HepG2 (cell line): ENCODE results near the gene CHST11. TPM values are rescaled to one million over a fixed set of nuclear protein-coding genes. Genes with fewer than 3 reads are reported as not detected.

Source experiments
- ATAC-seq: fragments of 200-7000 bp; cut with Tn5 transposase; 3 replicates; pipeline ENCODE4 v1.9.1; 2020; ENCODE audit warnings: mild to moderate bottlenecking, moderate library complexity
- BruUV-seq: library from RNA; stranded (reverse); fragments of 400-500 nt; replicated peaks from 2 replicates; lab custom pipeline; 2021; lab: Mats Ljungman, UMichigan
- CTCF ChIA-PET: fragments of 300-600 bp; formaldehyde crosslinking; extraction: SDS; loops from one replicate; lab custom pipeline; 2021; ENCODE audit warnings: low total read pairs, inconsistent platforms, low intra/inter-chr PET ratio; lab: Yijun Ruan, JAX
- POLR2A ChIA-PET: fragments of 350-600 bp; sonication (Branson Sonifier 250); formaldehyde crosslinking; loops from one replicate; lab custom pipeline; 2020; ENCODE audit warnings: antibody characterized with exemption, inconsistent platforms; lab: Yijun Ruan, JAX
- DNase-seq: peaks from one replicate; pipeline ENCODE4 v3.0.0-alpha.2; 2015; ENCODE audit warnings: low spot score
- FAIRE-seq: peaks from 3 replicates; lab custom pipeline; 2011; peaks lifted over from hg19 to GRCh38; lab: Jason Lieb, UNC
- H2AFZ ChIP-seq: one replicate; pipeline ENCODE4 v1.6.1; 2011; ENCODE audit warnings: low read length, inconsistent platforms
- H3K27ac ChIP-seq: fragments of 300-600 bp; 3 replicates; pipeline ENCODE4 v1.8.0; 2011; ENCODE audit warnings: mixed run types, mild to moderate bottlenecking, mixed read lengths, low read length, inconsistent platforms; ENCODE audit not compliant: insufficient read depth; ENCODE audit errors: extremely low read length
- H3K27me3 ChIP-seq, 2 experiments: fragments of 200-600 bp in 1 of 2; 2 replicates in 1 of 2; 3 replicates in 1 of 2; pipeline versions ENCODE4 v1.6.0 to v1.8.0; 2011; ENCODE audit warnings: low read length in 2 of 2, mild to moderate bottlenecking in 2 of 2, moderate library complexity in 2 of 2, inconsistent platforms in 1 of 2; ENCODE audit not compliant: insufficient read depth in 2 of 2, control insufficient read depth in 1 of 2
- H3K36me3 ChIP-seq, 2 experiments: fragments of 200-600 bp in 1 of 2; replicated peaks in 1 of 2; 2 replicates in 1 of 2; 3 replicates in 1 of 2; pipeline versions ENCODE4 v1.5.1 to v1.8.0; 2011; ENCODE audit warnings: low read length in 2 of 2, inconsistent platforms in 1 of 2; ENCODE audit not compliant: insufficient read depth in 2 of 2, control insufficient read depth in 1 of 2
- H3K4me1 ChIP-seq: 2 replicates; pipeline ENCODE4 v1.5.1; 2012; ENCODE audit warnings: low read length, inconsistent platforms; ENCODE audit not compliant: insufficient read depth
- H3K4me2 ChIP-seq: 2 replicates; pipeline ENCODE4 v1.6.0; 2011; ENCODE audit warnings: low read depth, low read length, inconsistent platforms
- H3K4me3 ChIP-seq, 3 experiments: fragments of 200-600 bp in 1 of 3; sonication (generic), shearing (Covaris generic) in 1 of 3; replicated peaks in 1 of 3; 2 replicates each; pipeline ENCODE4 v1.5.1; 2011 to 2016; ENCODE audit warnings: low read length in 3 of 3, inconsistent platforms in 2 of 3, low read depth in 2 of 3, mild to moderate bottlenecking in 2 of 3, control low read depth in 1 of 3, mixed read lengths in 1 of 3; ENCODE audit not compliant: insufficient read depth in 1 of 3
- H3K79me2 ChIP-seq: one replicate; pipeline ENCODE4 v1.6.1; 2011; ENCODE audit warnings: low read length, inconsistent platforms; ENCODE audit not compliant: insufficient read depth
- H3K9ac ChIP-seq: 2 replicates; pipeline ENCODE4 v1.6.0; 2011; ENCODE audit warnings: mild to moderate bottlenecking, low read depth, low read length, inconsistent platforms; ENCODE audit not compliant: insufficient read depth
- H3K9me3 ChIP-seq: 2 replicates; pipeline ENCODE4 v1.5.1; 2012; ENCODE audit warnings: mild to moderate bottlenecking, low read length
- H4K20me1 ChIP-seq: 2 replicates; pipeline ENCODE4 v1.6.0; 2011; ENCODE audit warnings: inconsistent platforms, mild to moderate bottlenecking, low read length, moderate library complexity; ENCODE audit not compliant: insufficient read depth
- PHF20 ChIP-seq: sonication (generic); formaldehyde crosslinking; IDR thresholded peaks from 2 replicates; pipeline ENCODE4 v1.5.0; 2020; ENCODE audit warnings: mild to moderate bottlenecking, missing genetic modification reagents
- SMC3 ChIP-seq: IDR thresholded peaks from 2 replicates; pipeline ENCODE4 v1.6.1; 2011; ENCODE audit warnings: low read length, improper control_type of control experiment
- STAG1 ChIP-seq: sonication (generic); formaldehyde crosslinking; IDR thresholded peaks from 2 replicates; pipeline ENCODE4 v1.4.0; 2020; ENCODE audit warnings: missing genetic modification reagents
- ZBTB20 ChIP-seq: sonication (generic); formaldehyde crosslinking; IDR thresholded peaks from 2 replicates; pipeline ENCODE4 v1.8.1; 2023; ENCODE audit warnings: missing genetic modification reagents, low read depth, mild to moderate bottlenecking, borderline replicate concordance
- ZMYM4 ChIP-seq: sonication (generic); formaldehyde crosslinking; IDR thresholded peaks from 2 replicates; pipeline ENCODE4 v1.8.1; 2023; ENCODE audit warnings: mild to moderate bottlenecking, missing genetic modification reagents
- ZNF230 ChIP-seq: sonication (generic); formaldehyde crosslinking; IDR thresholded peaks from 2 replicates; pipeline ENCODE4 v1.4.0; 2020; ENCODE audit warnings: mild to moderate bottlenecking, missing genetic modification reagents
- ZNF687 ChIP-seq: sonication (generic); formaldehyde crosslinking; IDR thresholded peaks from 2 replicates; pipeline ENCODE4 v1.5.1; 2020; ENCODE audit warnings: mild to moderate bottlenecking, missing genetic modification reagents, moderate library complexity
- WGBS: methylation state at CpG from one replicate; pipeline ENCODE4 v1.1.6; 2017; ENCODE audit warnings: low lambda C conversion rate; 5-methylcytosine and 5-hydroxymethylcytosine counted together
- in situ Hi-C: cut with HindIII; loops from 2 replicates; pipeline ENCODE4 v1.10.0; 2017; ENCODE audit warnings: low pct_unique_long_range_greater_than_20kb; ENCODE audit not compliant: extremely low pct_ligation_motif_present
- intact Hi-C: fragments of 100-400 bp; cut with micrococcal nuclease; formaldehyde crosslinking; loops from one replicate; pipeline ENCODE4 v1.10.0; 2022; ENCODE audit not compliant: unreplicated experiment
- polyA plus RNA-seq, 8 experiments: library from polyadenylated mRNA; depleted of rRNA in 3 of 8; stranded (reverse) in 7 of 8; unstranded in 1 of 8; fragments of >200 nt; fragmentation: Illumina TruSeq in 4 of 8; extraction: Trizol in 4 of 8; gene quantifications; 2 replicates each; pipeline versions ENCODE4 v1.2.1 to v1.2.3, GENCODE V29; 2011 to 2016; ENCODE audit warnings: low read depth in 4 of 8, missing spikeins in 1 of 8, mixed read lengths in 1 of 8; ENCODE audit not compliant: insufficient read depth in 1 of 8
- total RNA-seq, 5 experiments: library from RNA; depleted of rRNA; stranded (reverse); fragments of >200 nt; fragmentation: Illumina TruSeq; extraction: Trizol; gene quantifications; 2 replicates each; pipeline ENCODE4 v1.2.3, GENCODE V29; 2016; ENCODE audit warnings: low read depth in 1 of 5
- TF ChIP-seq, protein P1 (sequence below): sonication (generic); formaldehyde crosslinking; IDR thresholded peaks from 2 replicates; pipeline ENCODE4 v1.5.0; 2020; ENCODE audit warnings: mild to moderate bottlenecking, missing genetic modification reagents, moderate library complexity

Gene CHST11
- total and polyA plus RNA-seq, 2 of the 13 experiments (the other 11 are each of a cell fraction or from before 2014, with no cell fraction given): 0.15 TPM; not detected in 1

DNA sequence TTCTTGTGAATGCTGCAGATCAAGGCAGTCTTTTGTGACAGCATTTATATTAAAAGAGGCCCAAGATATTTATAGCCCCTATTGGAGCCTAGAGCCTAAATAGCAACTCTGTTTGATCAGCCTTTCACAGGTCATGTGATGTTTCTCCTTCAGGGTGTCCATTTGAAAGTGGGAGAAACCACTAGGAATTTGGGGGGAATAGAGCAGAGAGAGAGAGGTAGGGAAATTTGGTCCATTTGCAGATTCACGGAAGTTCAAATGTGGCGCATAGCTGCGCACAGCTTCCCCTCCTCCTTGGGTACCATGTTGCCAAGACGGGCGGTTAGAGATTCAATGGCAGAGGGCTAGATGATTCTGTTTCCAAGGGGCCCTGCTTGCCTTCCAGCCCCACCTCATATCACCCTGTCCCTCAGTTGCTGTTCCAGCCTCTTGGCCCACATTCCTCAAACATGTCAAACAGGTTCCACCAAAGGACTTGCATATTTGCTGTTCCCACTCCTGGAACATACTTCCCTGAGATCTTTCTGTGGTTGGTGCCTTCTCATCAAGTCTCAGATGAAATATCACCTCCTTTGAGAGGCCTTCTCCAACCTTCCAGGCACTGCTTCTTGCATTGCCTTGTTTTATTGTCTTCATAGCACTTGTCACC, 220.8 kb downstream of the CHST11 start (continued):
- TF ChIP-seq ZNF687 (CRISPR knock-in tag): no peak

DNA sequence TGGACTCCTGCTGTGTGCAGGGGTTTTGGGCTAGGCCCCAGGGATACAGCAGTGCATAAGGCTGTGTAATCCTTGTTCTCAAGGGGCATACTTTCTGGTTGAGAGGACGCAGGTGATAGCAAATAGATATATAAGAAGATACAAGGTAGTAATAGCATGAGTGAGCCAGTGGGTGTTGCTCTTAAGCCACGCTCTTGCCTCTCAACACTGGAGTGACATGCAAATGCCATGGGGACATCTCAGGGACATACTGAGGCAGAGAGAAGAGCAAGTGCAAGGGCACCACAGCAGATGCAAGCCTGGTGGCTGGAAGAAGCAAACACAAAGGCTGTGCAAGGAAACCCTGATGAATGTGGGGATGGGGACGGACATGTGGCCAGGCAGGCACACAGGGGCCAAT, 223.3 kb downstream of the CHST11 start:
- H3K36me3 ChIP-seq: no peaks in the 10 kb centered on the region
- ATAC-seq (peak; percentile 72), FAIRE-seq (no peak), DNase-seq (peak; percentile 11)
- no peaks in the 10 kb centered on the region for H4K20me1 ChIP-seq
- H3K79me2 ChIP-seq: no peaks in the 10 kb centered on the region
- in situ Hi-C loops: no loop called here
- 3% methylated on average over 3 of the region's 3 CpGs for WGBS
- no peak overlapping the region for H2AFZ ChIP-seq
- no TSS peak for BruUV-seq
- no peak overlapping the region for H3K27ac ChIP-seq
- H3K27me3 ChIP-seq: peaks cover 0 to 22% of the 10 kb centered on the region in 2 experiments; a peak in 3 of 5 replicates
- no peaks in the 10 kb centered on the region for H3K4me1 ChIP-seq
- intact Hi-C loops: no loop called here
- CTCF ChIA-PET: no interaction called here
- H3K4me2 ChIP-seq: no peak overlapping the region
- no peaks in the 10 kb centered on the region for H3K9me3 ChIP-seq
- no peak overlapping the region for H3K9ac ChIP-seq
- no peak overlapping the region for H3K4me3 ChIP-seq
- peak; percentile 35; the same call in 1 of the 2 replicates for TF ChIP-seq SMC3
- TF ChIP-seq STAG1 (CRISPR knock-in tag): peak; percentile 69
- TF ChIP-seq ZNF230: no peak
- no peak for TF ChIP-seq ZMYM4 (CRISPR knock-in tag)
- TF ChIP-seq, protein P1, sequence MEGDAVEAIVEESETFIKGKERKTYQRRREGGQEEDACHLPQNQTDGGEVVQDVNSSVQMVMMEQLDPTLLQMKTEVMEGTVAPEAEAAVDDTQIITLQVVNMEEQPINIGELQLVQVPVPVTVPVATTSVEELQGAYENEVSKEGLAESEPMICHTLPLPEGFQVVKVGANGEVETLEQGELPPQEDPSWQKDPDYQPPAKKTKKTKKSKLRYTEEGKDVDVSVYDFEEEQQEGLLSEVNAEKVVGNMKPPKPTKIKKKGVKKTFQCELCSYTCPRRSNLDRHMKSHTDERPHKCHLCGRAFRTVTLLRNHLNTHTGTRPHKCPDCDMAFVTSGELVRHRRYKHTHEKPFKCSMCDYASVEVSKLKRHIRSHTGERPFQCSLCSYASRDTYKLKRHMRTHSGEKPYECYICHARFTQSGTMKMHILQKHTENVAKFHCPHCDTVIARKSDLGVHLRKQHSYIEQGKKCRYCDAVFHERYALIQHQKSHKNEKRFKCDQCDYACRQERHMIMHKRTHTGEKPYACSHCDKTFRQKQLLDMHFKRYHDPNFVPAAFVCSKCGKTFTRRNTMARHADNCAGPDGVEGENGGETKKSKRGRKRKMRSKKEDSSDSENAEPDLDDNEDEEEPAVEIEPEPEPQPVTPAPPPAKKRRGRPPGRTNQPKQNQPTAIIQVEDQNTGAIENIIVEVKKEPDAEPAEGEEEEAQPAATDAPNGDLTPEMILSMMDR (CRISPR knock-in tag): peak; percentile 53
- TF ChIP-seq PHF20 (CRISPR knock-in tag): no peak
- no peak for TF ChIP-seq ZBTB20 (CRISPR knock-in tag)
- TF ChIP-seq, all 625 proteins: peak for 3
- POLR2A ChIA-PET: no interaction called here
